ENCODE results near the gene HLA-A. TPM values are rescaled to one million over a fixed set of nuclear protein-coding genes. Genes with fewer than 3 reads are reported as not detected.
"Not testable (repeated sequence)": the region's sequence is repeated elsewhere in the genome, so short reads cannot be mapped to it uniquely, and the experiment has no call there.

Gene HLA-A
- total RNA-seq, 1 donor, result 325 TPM

- H3K4me3 ChIP-seq (ENCODE audit: low read depth, low read length), result no peak overlapping the region
- no peak for DNase-seq (ENCODE audit: low read depth)
- TF ChIP-seq CTCF (IDR thresholded peaks at IDR 0.05; ENCODE audit: insufficient read depth, low read depth, low read length), result no peak
Observed at GRCh38 chr6:29958046-29958445, 15.7 kb downstream of the HLA-A start.

- DNase-seq (ENCODE audit: low read depth), result no peak
- no peak overlapping the region for H3K4me3 ChIP-seq (ENCODE audit: low read depth, low read length)
- no peak for TF ChIP-seq CTCF (IDR thresholded peaks at IDR 0.05; ENCODE audit: insufficient read depth, low read depth, low read length)
Observed at GRCh38 chr6:29958921-29959320, 16.6 kb downstream of the HLA-A start.

GRCh38 chr6:29959467-29959866, 17.1 kb downstream of the HLA-A start:
- no peak for DNase-seq (ENCODE audit: low read depth)
- no peak for TF ChIP-seq CTCF (IDR thresholded peaks at IDR 0.05; ENCODE audit: insufficient read depth, low read depth, low read length)
- no peak overlapping the region for H3K4me3 ChIP-seq (ENCODE audit: low read depth, low read length)

- no peak for TF ChIP-seq CTCF (IDR thresholded peaks at IDR 0.05; ENCODE audit: insufficient read depth, low read depth, low read length)
- DNase-seq (ENCODE audit: low read depth), result no peak
- H3K4me3 ChIP-seq (ENCODE audit: low read depth, low read length), result no peak overlapping the region
Observed at GRCh38 chr6:29961966-29962365, 19.6 kb downstream of the HLA-A start.

GRCh38 chr6:29963697-29964096, 21.4 kb downstream of the HLA-A start:
- H3K4me3 ChIP-seq (ENCODE audit: low read depth, low read length), result not testable (repeated sequence)

GRCh38 chr6:29964518-29964886, 22.2 kb downstream of the HLA-A start:
- TF ChIP-seq CTCF (IDR thresholded peaks at IDR 0.05; ENCODE audit: insufficient read depth, low read depth, low read length), result no peak
- peak overlapping the region; percentile 69 for H3K4me3 ChIP-seq (ENCODE audit: low read depth, low read length)
- no peak for DNase-seq (ENCODE audit: low read depth)

More at GRCh38 chr6:29963697-29964096, 21.4 kb downstream of the HLA-A start:
- not testable (repeated sequence) for DNase-seq (ENCODE audit: low read depth)

GRCh38 chr6:29964887-29965562, 22.7 kb downstream of the HLA-A start:
- peak overlapping the region; percentile 69 for H3K4me3 ChIP-seq (ENCODE audit: low read depth, low read length)
- peak; percentile 91 for DNase-seq (ENCODE audit: low read depth)
- no peak for TF ChIP-seq CTCF (IDR thresholded peaks at IDR 0.05; ENCODE audit: insufficient read depth, low read depth, low read length)

Data from fibroblast of villous mesenchyme (primary cell).